ENCODE results near the gene TEDC1.

TEDC1 gene

GRCh38 chr14:105475269-105476096 is 15.6 kb upstream of the TEDC1 start:
- DNase-seq, result no peak

GRCh38 chr14:105476097-105476830 is 14.8 kb upstream of the TEDC1 start:
- no peak for DNase-seq

GRCh38 chr14:105476831-105477659 is 14.0 kb upstream of the TEDC1 start:
- DNase-seq, result no peak

- DNase-seq, result no peak
Measured at GRCh38 chr14:105477660-105478397, 13.2 kb upstream of the TEDC1 start.

GRCh38 chr14:105478398-105479251 is 12.4 kb upstream of the TEDC1 start:
- no peak for DNase-seq

GRCh38 chr14:105479431-105480158 is 11.5 kb upstream of the TEDC1 start:
- no peak for DNase-seq

- no peak for DNase-seq
Measured at GRCh38 chr14:105480199-105480746, 10.8 kb upstream of the TEDC1 start.

GRCh38 chr14:105480807-105481801 is 9.9 kb upstream of the TEDC1 start:
- DNase-seq, result peak; percentile 78

GRCh38 chr14:105481886-105482457 is 9.1 kb upstream of the TEDC1 start:
- DNase-seq, result peak; percentile 84

- DNase-seq, result no peak
Measured at GRCh38 chr14:105482486-105483110, 8.4 kb upstream of the TEDC1 start.

GRCh38 chr14:105483300-105484068 is 7.6 kb upstream of the TEDC1 start:
- no peak for DNase-seq

- DNase-seq, result no peak
Measured at GRCh38 chr14:105484069-105484996, 6.7 kb upstream of the TEDC1 start.

GRCh38 chr14:105484997-105485393 is 6.1 kb upstream of the TEDC1 start:
- DNase-seq, result no peak

GRCh38 chr14:105485739-105486162 is 5.3 kb upstream of the TEDC1 start:
- no peak for DNase-seq

GRCh38 chr14:105486163-105486973 is 4.7 kb upstream of the TEDC1 start, which contains the start of gene CRIP1:
Gene CRIP1, plus strand, starts transcription at chr14:105486886. Its CDS starts 374 bp downstream, at chr14:105487260.
- no peak for DNase-seq

All from NCI-H1417 treated with DMSO at 0.1 percent for 48 hours (cell line).